ENCODE measurements around the gene CAPZA1.

The CAPZA1 gene

GRCh38 chr1:112702420-112703261 lies 83.0 kb downstream of the CAPZA1 start:
- no peak for DNase-seq

- no peak for DNase-seq
These were observed 84.1 kb downstream of the CAPZA1 start for GRCh38 chr1:112703706-112704105.

- DNase-seq = no peak
These were observed 84.8 kb downstream of the CAPZA1 start for GRCh38 chr1:112704391-112704933.

- DNase-seq = peak; percentile 62
These were observed 85.4 kb downstream of the CAPZA1 start for GRCh38 chr1:112704934-112705627.

GRCh38 chr1:112706505-112707220 lies 87.0 kb downstream of the CAPZA1 start, which contains the start of gene RHOC:
Gene RHOC (minus strand): TSS chr1:112707127. CDS start chr1:112703799, 3,328 bp downstream.
- peak; percentile 46 for DNase-seq

- DNase-seq = peak; percentile 74
These were observed 87.8 kb downstream of the CAPZA1 start for GRCh38 chr1:112707221-112708001.

- DNase-seq = no peak
These were observed 88.4 kb downstream of the CAPZA1 start for GRCh38 chr1:112708002-112708448.

- DNase-seq = no peak
These were observed 88.9 kb downstream of the CAPZA1 start for GRCh38 chr1:112708489-112708888.

GRCh38 chr1:112710159-112710558 lies 90.5 kb downstream of the CAPZA1 start:
- no peak for DNase-seq

GRCh38 chr1:112710586-112710985 lies 91.0 kb downstream of the CAPZA1 start:
- no peak for DNase-seq

GRCh38 chr1:112711041-112711440 lies 91.4 kb downstream of the CAPZA1 start:
- DNase-seq = no peak

GRCh38 chr1:112711670-112712069 lies 92.0 kb downstream of the CAPZA1 start:
- DNase-seq = no peak

- DNase-seq = no peak
These were observed 92.6 kb downstream of the CAPZA1 start for GRCh38 chr1:112712191-112712590.

GRCh38 chr1:112712701-112713128 lies 93.1 kb downstream of the CAPZA1 start:
- no peak for DNase-seq

- peak; percentile 51 for DNase-seq
These were observed 94.1 kb downstream of the CAPZA1 start for GRCh38 chr1:112713466-112714312.

GRCh38 chr1:112714313-112715263 lies 95.0 kb downstream of the CAPZA1 start:
- no peak for DNase-seq

GRCh38 chr1:112715264-112716053 lies 95.8 kb downstream of the CAPZA1 start, which contains the start of gene PPM1J:
Gene PPM1J (minus strand): TSS chr1:112715332. CDS start chr1:112715301, 31 bp downstream.
- DNase-seq = peak; percentile 98

GRCh38 chr1:112716133-112716720 lies 96.6 kb downstream of the CAPZA1 start:
- peak; percentile 78 for DNase-seq

Data from CD4-positive, alpha-beta T cell treated with Interleukin-15 for 1 hour (primary cell).